Measurements from ENCODE around the gene PHF20. TPM values are rescaled to one million over a fixed set of nuclear protein-coding genes. Genes with fewer than 3 reads are reported as not detected.
"Not testable (repeated sequence)": the region's sequence is repeated elsewhere in the genome, so short reads cannot be mapped to it uniquely, and the experiment has no call there.

The PHF20 gene
- total and polyA plus RNA-seq, 2 donors from 2014 or later = 12.3 to 48.4 TPM

GRCh38 chr20:35762461-35762860 is 9.4 kb upstream of the PHF20 start:
- DNase-seq = no peak
- intact Hi-C loops (cut with DNase I) = no loop called here
- Histone ChIP-seq H3K4me3 (ENCODE audit: low read length in 3 of 3) (no peak overlapping the region), H3K4me1 (ENCODE audit: control insufficient read depth in 2 of 3, insufficient read depth in 2 of 3, low read depth in 1 of 3, low read length in 3 of 3) (no peaks in the 10 kb centered on the region), H3K27ac (ENCODE audit: low read depth in 2 of 2, low read length in 2 of 2) (no peak overlapping the region), H3K9ac (ENCODE audit: low read length in 3 of 3) (no peak overlapping the region), H3K27me3 (ENCODE audit: control insufficient read depth, insufficient read depth, low read length) (no peaks in the 10 kb centered on the region), H3K36me3 (ENCODE audit: control insufficient read depth in 2 of 3, insufficient read depth in 3 of 3, low read length in 3 of 3) (no peaks in the 10 kb centered on the region), H3K9me3 (ENCODE audit: control insufficient read depth in 2 of 3, insufficient read depth in 1 of 3, low read length in 3 of 3) (no peaks in the 10 kb centered on the region)
- TF ChIP-seq CTCF (IDR thresholded peaks at IDR 0.05; ENCODE audit: borderline replicate concordance, extremely low read depth, insufficient read depth) = no peak
- FAIRE-seq = no peak

GRCh38 chr20:35764936-35765335 is 6.9 kb upstream of the PHF20 start:
- H3K27me3 ChIP-seq (ENCODE audit: control insufficient read depth, insufficient read depth, low read length); H3K4me3 ChIP-seq (ENCODE audit: low read length in 3 of 3); FAIRE-seq; H3K9ac ChIP-seq (ENCODE audit: low read length in 3 of 3); H3K36me3 ChIP-seq (ENCODE audit: control insufficient read depth in 2 of 3, insufficient read depth in 3 of 3, low read length in 3 of 3); intact Hi-C loops (cut with DNase I); H3K27ac ChIP-seq (ENCODE audit: low read depth in 2 of 2, low read length in 2 of 2); H3K9me3 ChIP-seq (ENCODE audit: control insufficient read depth in 2 of 3, insufficient read depth in 1 of 3, low read length in 3 of 3); DNase-seq: not testable (repeated sequence)
- peaks cover 4 to 13% (median 9%) of the 10 kb centered on the region in 3 donors for H3K4me1 ChIP-seq (ENCODE audit: control insufficient read depth in 2 of 3, insufficient read depth in 2 of 3, low read depth in 1 of 3, low read length in 3 of 3)

- TF ChIP-seq CTCF (IDR thresholded peaks at IDR 0.05; ENCODE audit: borderline replicate concordance, extremely low read depth, insufficient read depth) = no peak
- Histone ChIP-seq H3K36me3 (ENCODE audit: control insufficient read depth in 2 of 3, insufficient read depth in 3 of 3, low read length in 3 of 3) (no peaks in the 10 kb centered on the region), H3K27me3 (ENCODE audit: control insufficient read depth, insufficient read depth, low read length) (no peaks in the 10 kb centered on the region), H3K4me3 (ENCODE audit: low read length in 3 of 3) (no peak overlapping the region), H3K9me3 (ENCODE audit: control insufficient read depth in 2 of 3, insufficient read depth in 1 of 3, low read length in 3 of 3) (no peaks in the 10 kb centered on the region), H3K9ac (ENCODE audit: low read length in 3 of 3) (no peak overlapping the region), H3K27ac (ENCODE audit: low read depth in 2 of 2, low read length in 2 of 2) (no peak overlapping the region), H3K4me1 (ENCODE audit: control insufficient read depth in 2 of 3, insufficient read depth in 2 of 3, low read depth in 1 of 3, low read length in 3 of 3) (peaks cover 4 to 13% (median 9%) of the 10 kb centered on the region in 3 donors)
- intact Hi-C loops (cut with DNase I) = no loop called here
- FAIRE-seq = no peak
- DNase-seq = no peak
Observed at GRCh38 chr20:35766843-35767242, 5.0 kb upstream of the PHF20 start.

GRCh38 chr20:35767683-35768481 is 3.9 kb upstream of the PHF20 start:
- H3K9me3 ChIP-seq (ENCODE audit: control insufficient read depth in 2 of 3, insufficient read depth in 1 of 3, low read length in 3 of 3) = no peaks in the 10 kb centered on the region
- DNase-seq = peak; percentile 26 to 89 (median 56)
- H3K36me3 ChIP-seq (ENCODE audit: control insufficient read depth in 2 of 3, insufficient read depth in 3 of 3, low read length in 3 of 3) = no peaks in the 10 kb centered on the region
- peak overlapping the region; percentile 88 to 95 for H3K27ac ChIP-seq (ENCODE audit: low read depth in 2 of 2, low read length in 2 of 2)
- no peak overlapping the region for H3K4me3 ChIP-seq (ENCODE audit: low read length in 3 of 3)
- intact Hi-C loops (cut with DNase I) = no loop called here
- no peak for TF ChIP-seq CTCF (IDR thresholded peaks at IDR 0.05; ENCODE audit: borderline replicate concordance, extremely low read depth, insufficient read depth)
- H3K27me3 ChIP-seq (ENCODE audit: control insufficient read depth, insufficient read depth, low read length) = no peaks in the 10 kb centered on the region
- FAIRE-seq = no peak
- H3K9ac ChIP-seq (ENCODE audit: low read length in 3 of 3) = peak overlapping the region in 2 of 3 donors; percentile 37 to 61
- peaks cover 4 to 17% (median 12%) of the 10 kb centered on the region in 3 donors for H3K4me1 ChIP-seq (ENCODE audit: control insufficient read depth in 2 of 3, insufficient read depth in 2 of 3, low read depth in 1 of 3, low read length in 3 of 3)
